HCT116 (cell line): ENCODE data around the gene RGS7. TPM values are rescaled to one million over a fixed set of nuclear protein-coding genes. Genes with fewer than 3 reads are reported as not detected.
"Not testable (repeated sequence)": the region's sequence is repeated elsewhere in the genome, so short reads cannot be mapped to it uniquely, and the experiment has no call there.

ENCODE experiments used
- ATAC-seq: fragments of 200-7000 bp; cut with Tn5 transposase; 2 replicates; pipeline ENCODE4 v1.9.1; 2020; ENCODE audit warnings: mild to moderate bottlenecking, moderate library complexity
- BruUV-seq: library from RNA; stranded (reverse); fragments of 400-500 nt; replicated peaks from 2 replicates; lab custom pipeline; 2021; lab: Mats Ljungman, UMichigan
- CTCF ChIA-PET: fragments of 300-600 bp; sonication (Branson Sonifier 250); formaldehyde crosslinking; loops from one replicate; lab custom pipeline; 2021; ENCODE audit warnings: antibody characterized with exemption; lab: Charles Lee
- POLR2A ChIA-PET: fragments of 300-600, 350-600 bp; sonication (Branson Sonifier 250); formaldehyde crosslinking; loops from one replicate; lab custom pipeline; 2021; ENCODE audit warnings: antibody characterized with exemption; lab: Charles Lee
- RAD21 ChIA-PET, 2 experiments: fragments of 300-600 bp; sonication (Branson Sonifier 250); formaldehyde crosslinking; loops; one replicate each; lab custom pipeline; 2023; ENCODE audit warnings: low total read pairs in 2 of 2; ENCODE audit not compliant: uncharacterized antibody in 2 of 2, unreplicated experiment in 2 of 2, low non-redundant PET in 1 of 2; lab: Charles Lee
- DNase-seq: peaks from one replicate; pipeline ENCODE4 v3.0.0-alpha.2; 2010; ENCODE audit warnings: low read depth, low spot score
- H2AFZ ChIP-seq: fragments of 200-600 bp; shearing (Covaris generic), sonication (generic); 2 replicates; pipeline ENCODE4 v1.6.1; 2017; ENCODE audit warnings: low read depth, mixed run types, mixed read lengths, antibody characterized with exemption, low read length; ENCODE audit not compliant: poor library complexity, severe bottlenecking
- H3K27ac ChIP-seq: 2 replicates; pipeline ENCODE4 v1.5.1; 2012; ENCODE audit warnings: low read depth, low read length
- H3K27me3 ChIP-seq: fragments of 200-600 bp; sonication (generic); 2 replicates; pipeline ENCODE4 v1.6.1; 2016; ENCODE audit warnings: mixed run types, low read length, mixed read lengths; ENCODE audit not compliant: insufficient read depth
- H3K36me3 ChIP-seq, 2 experiments: fragments of 200-500 bp in 1 of 2; fragments of 200-600 bp in 1 of 2; sonication (Bioruptor generic) in 1 of 2; sonication (generic) in 1 of 2; 2 replicates each; pipeline versions ENCODE4 v1.5.1 to v1.6.1; 2014 to 2016; ENCODE audit warnings: low read length in 2 of 2, inconsistent platforms in 1 of 2, mixed read lengths in 1 of 2, mixed run types in 1 of 2; ENCODE audit not compliant: insufficient read depth in 2 of 2, control insufficient read depth in 1 of 2
- H3K4me1 ChIP-seq, 2 experiments: fragments of 200-600 bp in 1 of 2; sonication (generic) in 1 of 2; 2 replicates each; pipeline versions ENCODE4 v1.5.1 to v1.6.1; 2012 to 2017; ENCODE audit warnings: low read length in 2 of 2, inconsistent platforms in 1 of 2, mild to moderate bottlenecking in 1 of 2, mixed read lengths in 1 of 2, mixed run types in 1 of 2, moderate library complexity in 1 of 2; ENCODE audit not compliant: insufficient read depth in 2 of 2, control insufficient read depth in 1 of 2
- H3K4me2 ChIP-seq: fragments of 200-600 bp; sonication (generic); 2 replicates; pipeline ENCODE4 v1.6.1; 2017; ENCODE audit warnings: mixed run types, low read length, mixed read lengths
- H3K4me3 ChIP-seq, 2 experiments: fragments of 200-600 bp in 1 of 2; sonication (generic) in 1 of 2; replicated peaks in 1 of 2; 2 replicates each; pipeline ENCODE4 v1.5.1; 2011 to 2016; ENCODE audit warnings: low read length in 2 of 2, control low read depth in 1 of 2, low read depth in 1 of 2, mild to moderate bottlenecking in 1 of 2, mixed read lengths in 1 of 2, mixed run types in 1 of 2
- H3K79me2 ChIP-seq: fragments of 200-600 bp; sonication (generic); 2 replicates; pipeline ENCODE4 v1.6.1; 2017; ENCODE audit warnings: mild to moderate bottlenecking, mixed run types, low read length, moderate library complexity, mixed read lengths; ENCODE audit not compliant: insufficient read depth
- H3K9ac ChIP-seq: fragments of 200-600 bp; sonication (generic); 2 replicates; pipeline ENCODE4 v1.6.1; 2016; ENCODE audit warnings: low read length, mixed read lengths
- H3K9me2 ChIP-seq: fragments of 200-600 bp; sonication (generic), shearing (Covaris generic); 2 replicates; pipeline ENCODE4 v1.6.1; 2017; ENCODE audit warnings: mixed run types, mild to moderate bottlenecking, moderate library complexity; ENCODE audit not compliant: insufficient read depth
- H3K9me3 ChIP-seq, 2 experiments: fragments of 200-500 bp in 1 of 2; fragments of 200-600 bp in 1 of 2; sonication (Bioruptor generic) in 1 of 2; sonication (generic) in 1 of 2; 2 replicates each; pipeline ENCODE4 v1.6.1; 2014 to 2017; ENCODE audit warnings: low read length in 2 of 2, mixed read lengths in 2 of 2, inconsistent platforms in 1 of 2, low read depth in 1 of 2, mild to moderate bottlenecking in 1 of 2, mixed run types in 1 of 2, moderate library complexity in 1 of 2; ENCODE audit not compliant: control insufficient read depth in 1 of 2, insufficient read depth in 1 of 2
- H4K20me1 ChIP-seq: fragments of 200-600 bp; sonication (generic), shearing (Covaris generic); 2 replicates; pipeline ENCODE4 v1.6.1; 2017; ENCODE audit warnings: mixed run types, mild to moderate bottlenecking, moderate library complexity; ENCODE audit not compliant: insufficient read depth
- ELF1 ChIP-seq: IDR thresholded peaks from 2 replicates; pipeline ENCODE4 v1.6.1; 2012; ENCODE audit warnings: low read depth, borderline replicate concordance
- EZH2phosphoT487 ChIP-seq: fragments of 200-600 bp; IDR thresholded peaks from 2 replicates; pipeline ENCODE4 v1.6.1; 2018; ENCODE audit warnings: antibody characterized with exemption, borderline replicate concordance
- FOSL1 ChIP-seq: IDR thresholded peaks from 2 replicates; pipeline ENCODE4 v1.6.1; 2012; ENCODE audit warnings: low read depth
- MAX ChIP-seq: IDR thresholded peaks from 2 replicates; pipeline ENCODE4 v1.6.1; 2012
- POLR2A ChIP-seq: IDR thresholded peaks from 2 replicates; pipeline ENCODE4 v1.7.0; 2011; ENCODE audit warnings: borderline replicate concordance; ENCODE audit not compliant: insufficient read depth, insufficient read length; ENCODE audit errors: extremely low read depth
- RAD21 ChIP-seq: IDR thresholded peaks from 2 replicates; pipeline ENCODE4 v1.6.1; 2012; ENCODE audit warnings: low read depth, mild to moderate bottlenecking
- REST ChIP-seq: IDR thresholded peaks from 2 replicates; pipeline ENCODE4 v1.6.1; 2012; ENCODE audit warnings: low read depth
- SP1 ChIP-seq: IDR thresholded peaks from 2 replicates; pipeline ENCODE4 v1.6.1; 2012; ENCODE audit warnings: low read depth
- YY1 ChIP-seq: IDR thresholded peaks from 2 replicates; pipeline ENCODE4 v1.6.1; 2011; ENCODE audit warnings: low read length, low read depth, moderate library complexity, mild to moderate bottlenecking; ENCODE audit not compliant: insufficient replicate concordance; ENCODE audit errors: extremely low read depth
- ZFX ChIP-seq: fragments of 450-650 bp; IDR thresholded peaks from 2 replicates; pipeline ENCODE4 v1.6.1; 2017
- ZNF274 ChIP-seq: fragments of 200-500 bp; sonication (Bioruptor generic); IDR thresholded peaks from 2 replicates; pipeline ENCODE4 v1.6.1; 2014; ENCODE audit warnings: mild to moderate bottlenecking, low read depth, low read length, inconsistent platforms
- intact Hi-C: fragments of 100-400 bp; cut with micrococcal nuclease; formaldehyde crosslinking; loops from 2 replicates; pipeline ENCODE4 v1.10.0; 2022
- total RNA-seq: library from RNA; stranded (reverse); gene quantifications from one replicate; pipeline ENCODE4 v1.2.1, GENCODE V29; 2021; ENCODE audit not compliant: unreplicated experiment

The RGS7 gene
- total RNA-seq, 1 experiment from 2014 or later, result not detected

GRCh38 chr1:240784776-240785175 lies 572.2 kb downstream of the RGS7 start:
- ChIA-PET CTCF (no interaction called here), POLR2A (no interaction called here), RAD21 (no interaction called here)
- TF ChIP-seq MAX (no peak), RAD21 (no peak), FOSL1 (no peak), YY1 (no peak), POLR2A (no peak), SP1 (no peak), ZNF274 (no peak), EZH2phosphoT487 (no peak), ELF1 (no peak), ZFX (no peak), REST (no peak)
- Histone ChIP-seq H3K9ac (no peak overlapping the region), H3K4me1 (no peaks in the 10 kb centered on the region), H3K9me3 (peaks cover 3 to 6% of the 10 kb centered on the region in 2 experiments; a peak in 2 of 4 replicates), H3K9me2 (no peaks in the 10 kb centered on the region), H3K4me3 (no peak overlapping the region), H3K27me3 (no peaks in the 10 kb centered on the region), H3K36me3 (no peaks in the 10 kb centered on the region), H4K20me1 (no peaks in the 10 kb centered on the region), H2AFZ (no peak overlapping the region), H3K4me2 (no peak overlapping the region), H3K27ac (no peak overlapping the region), H3K79me2 (no peaks in the 10 kb centered on the region)
- intact Hi-C loops, result no loop called here
- BruUV-seq, result no TSS peak
- ATAC-seq (no peak), DNase-seq (no peak)

GRCh38 chr1:240783728-240784137 lies 573.3 kb downstream of the RGS7 start:
- POLR2A ChIA-PET, ATAC-seq, H3K4me2 ChIP-seq, H3K4me1 ChIP-seq, intact Hi-C loops, H3K36me3 ChIP-seq, H3K9me3 ChIP-seq, H3K27me3 ChIP-seq, RAD21 ChIA-PET, H2AFZ ChIP-seq, H3K27ac ChIP-seq, H3K4me3 ChIP-seq, H3K9me2 ChIP-seq, H3K79me2 ChIP-seq, CTCF ChIA-PET, DNase-seq, BruUV-seq, H3K9ac ChIP-seq, H4K20me1 ChIP-seq: not testable (repeated sequence)
